Type B pancreatic cell (in vitro differentiated cells): ENCODE results near the gene ZNF341. TPM values are rescaled to one million over a fixed set of nuclear protein-coding genes. Genes with fewer than 3 reads are reported as not detected.

Experiments used
- DNase-seq: peaks from one replicate; pipeline ENCODE4 v3.0.0; 2021; ENCODE audit warnings: mixed read lengths; ENCODE audit not compliant: unreplicated experiment; ENCODE audit errors: extremely low spot score
- H3K27ac Mint-ChIP-seq: 2 replicates; pipeline ENCODE4 v1.8.0; 2021; ENCODE audit warnings: mild to moderate bottlenecking, mixed read lengths
- H3K27me3 Mint-ChIP-seq: 2 replicates; pipeline ENCODE4 v1.8.0; 2021; ENCODE audit warnings: mixed read lengths
- H3K36me3 Mint-ChIP-seq: 2 replicates; pipeline ENCODE4 v1.8.0; 2021; ENCODE audit warnings: mixed read lengths
- H3K4me1 Mint-ChIP-seq: one replicate; pipeline ENCODE4 v1.8.0; 2021; ENCODE audit warnings: mixed read lengths; ENCODE audit not compliant: unreplicated experiment
- H3K4me3 Mint-ChIP-seq: 2 replicates; pipeline ENCODE4 v1.8.0; 2021; ENCODE audit warnings: mild to moderate bottlenecking, mixed read lengths
- H3K9me3 Mint-ChIP-seq: 2 replicates; pipeline ENCODE4 v1.8.0; 2021; ENCODE audit warnings: mixed read lengths
- total RNA-seq: library from RNA; stranded (reverse); gene quantifications from 2 replicates; pipeline ENCODE4 v1.2.1, GENCODE V29; 2021; ENCODE audit warnings: low replicate concordance
- TF ChIP-seq, protein P1 (sequence below): fragments of 200-600 bp; sonication (generic); conservative IDR thresholded peaks from 2 replicates; pipeline ENCODE4 v1.5.0; 2021; ENCODE audit warnings: antibody characterized with exemption, mild to moderate bottlenecking

Gene ZNF341
- total RNA-seq, 1 donor from 2014 or later = 4.6 TPM

DNA sequence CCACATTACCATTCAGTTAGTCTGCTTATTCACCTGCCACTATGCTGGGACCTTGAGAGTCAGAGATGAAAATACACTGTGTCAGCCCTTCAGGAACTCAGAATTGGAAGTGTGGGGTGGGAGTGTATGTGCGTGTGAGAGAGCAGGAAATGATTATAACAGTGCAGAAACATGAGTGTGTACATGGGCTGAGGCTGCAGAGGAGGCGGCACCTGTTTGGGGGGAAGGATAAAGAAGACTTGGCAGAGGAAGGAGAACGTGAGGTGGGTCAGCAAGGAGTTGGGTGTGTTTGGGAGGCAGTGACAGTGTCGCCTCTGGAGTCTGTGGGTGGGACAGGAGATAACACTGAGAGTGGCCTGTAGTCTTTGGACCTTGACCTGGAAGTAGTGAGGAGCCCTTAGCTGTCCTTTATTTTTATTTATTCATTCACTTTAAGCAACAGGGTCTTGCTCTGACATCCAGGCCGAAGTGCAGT lies 82.5 kb downstream of the ZNF341 start:
- Mint-ChIP-seq H3K27ac (peak overlapping the region; percentile 97), H3K4me1 (peaks cover 59% of the 10 kb centered on the region), H3K9me3 (no peaks in the 10 kb centered on the region), H3K4me3 (peak overlapping the region; percentile 92), H3K36me3 (peaks cover 21% of the 10 kb centered on the region), H3K27me3 (no peaks in the 10 kb centered on the region)
- TF ChIP-seq, protein P1, sequence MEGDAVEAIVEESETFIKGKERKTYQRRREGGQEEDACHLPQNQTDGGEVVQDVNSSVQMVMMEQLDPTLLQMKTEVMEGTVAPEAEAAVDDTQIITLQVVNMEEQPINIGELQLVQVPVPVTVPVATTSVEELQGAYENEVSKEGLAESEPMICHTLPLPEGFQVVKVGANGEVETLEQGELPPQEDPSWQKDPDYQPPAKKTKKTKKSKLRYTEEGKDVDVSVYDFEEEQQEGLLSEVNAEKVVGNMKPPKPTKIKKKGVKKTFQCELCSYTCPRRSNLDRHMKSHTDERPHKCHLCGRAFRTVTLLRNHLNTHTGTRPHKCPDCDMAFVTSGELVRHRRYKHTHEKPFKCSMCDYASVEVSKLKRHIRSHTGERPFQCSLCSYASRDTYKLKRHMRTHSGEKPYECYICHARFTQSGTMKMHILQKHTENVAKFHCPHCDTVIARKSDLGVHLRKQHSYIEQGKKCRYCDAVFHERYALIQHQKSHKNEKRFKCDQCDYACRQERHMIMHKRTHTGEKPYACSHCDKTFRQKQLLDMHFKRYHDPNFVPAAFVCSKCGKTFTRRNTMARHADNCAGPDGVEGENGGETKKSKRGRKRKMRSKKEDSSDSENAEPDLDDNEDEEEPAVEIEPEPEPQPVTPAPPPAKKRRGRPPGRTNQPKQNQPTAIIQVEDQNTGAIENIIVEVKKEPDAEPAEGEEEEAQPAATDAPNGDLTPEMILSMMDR = no peak
- no peak for DNase-seq

DNA sequence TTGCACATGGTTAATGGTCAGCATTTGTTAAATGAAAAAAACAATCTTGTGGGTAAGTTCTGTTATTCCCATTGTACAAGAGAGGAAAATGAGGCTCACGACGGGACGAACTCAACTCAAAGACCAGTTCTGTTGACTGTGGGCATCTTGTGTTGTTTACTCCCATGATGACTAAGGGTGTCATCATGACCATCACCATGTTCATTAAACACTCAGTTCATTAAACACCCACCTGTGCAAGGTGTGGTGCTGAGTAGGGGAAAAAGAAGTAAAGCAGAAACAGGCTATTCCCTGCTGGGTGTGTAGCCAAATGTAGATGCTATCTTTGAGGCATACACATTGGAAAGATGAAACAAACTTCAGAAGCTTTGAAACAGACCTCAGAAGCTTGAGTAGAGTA lies 83.9 kb downstream of the ZNF341 start:
- peaks cover 24% of the 10 kb centered on the region for H3K36me3 Mint-ChIP-seq

DNA sequence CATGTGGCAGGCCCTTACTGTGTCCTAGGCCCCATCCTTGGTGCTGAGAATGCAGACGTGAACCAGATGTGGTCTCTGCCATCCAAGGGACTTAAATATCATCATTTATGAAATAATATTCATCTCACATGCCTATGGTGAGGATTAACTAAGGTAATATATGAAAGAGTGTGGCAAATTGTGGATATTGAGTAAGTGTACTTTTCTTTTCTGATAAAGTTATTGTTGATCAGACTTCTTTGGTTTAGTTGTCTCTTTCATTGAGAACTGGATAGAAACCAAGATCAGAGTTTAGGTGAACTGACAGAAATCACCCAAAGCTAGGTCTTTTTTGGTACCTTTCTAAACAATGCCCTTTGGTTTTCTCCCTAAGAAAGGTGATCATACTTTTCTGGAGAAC lies 84.4 kb downstream of the ZNF341 start:
- no peak overlapping the region for H3K4me3 Mint-ChIP-seq
- no peaks in the 10 kb centered on the region for H3K27me3 Mint-ChIP-seq
- H3K9me3 Mint-ChIP-seq = no peaks in the 10 kb centered on the region
- DNase-seq = no peak
- H3K4me1 Mint-ChIP-seq = peaks cover 68% of the 10 kb centered on the region
- H3K36me3 Mint-ChIP-seq = peaks cover 24% of the 10 kb centered on the region
- no peak overlapping the region for H3K27ac Mint-ChIP-seq
- TF ChIP-seq, protein P1 = no peak

More for the DNA sequence above, 83.9 kb downstream of the ZNF341 start:
- Mint-ChIP-seq H3K27me3 (no peaks in the 10 kb centered on the region), H3K27ac (no peak overlapping the region), H3K4me1 (peaks cover 68% of the 10 kb centered on the region), H3K9me3 (no peaks in the 10 kb centered on the region), H3K4me3 (peak overlapping the region; percentile 0)
- no peak for DNase-seq
- TF ChIP-seq, protein P1 = no peak

DNA sequence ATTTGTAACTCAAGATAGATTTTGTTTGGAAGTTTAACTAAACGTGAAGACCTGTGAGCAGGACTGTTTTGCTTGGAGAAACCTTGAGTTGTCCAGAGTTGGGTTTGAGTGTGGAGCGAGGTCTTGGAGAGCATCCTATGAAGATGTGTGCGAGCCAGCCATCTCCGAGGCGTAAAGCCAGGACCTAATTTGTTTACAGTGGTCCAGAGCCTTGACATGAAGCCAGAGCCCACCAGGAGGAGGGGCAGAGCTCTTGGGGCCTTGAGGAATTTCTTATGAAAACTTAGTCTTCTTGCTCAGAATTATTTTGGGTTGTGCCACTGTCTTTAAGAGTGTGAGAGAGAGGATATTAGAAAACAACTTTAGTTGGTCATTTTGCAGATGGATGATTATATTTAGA lies 85.6 kb downstream of the ZNF341 start:
- no peaks in the 10 kb centered on the region for H3K27me3 Mint-ChIP-seq
- H3K27ac Mint-ChIP-seq = no peak overlapping the region

DNA sequence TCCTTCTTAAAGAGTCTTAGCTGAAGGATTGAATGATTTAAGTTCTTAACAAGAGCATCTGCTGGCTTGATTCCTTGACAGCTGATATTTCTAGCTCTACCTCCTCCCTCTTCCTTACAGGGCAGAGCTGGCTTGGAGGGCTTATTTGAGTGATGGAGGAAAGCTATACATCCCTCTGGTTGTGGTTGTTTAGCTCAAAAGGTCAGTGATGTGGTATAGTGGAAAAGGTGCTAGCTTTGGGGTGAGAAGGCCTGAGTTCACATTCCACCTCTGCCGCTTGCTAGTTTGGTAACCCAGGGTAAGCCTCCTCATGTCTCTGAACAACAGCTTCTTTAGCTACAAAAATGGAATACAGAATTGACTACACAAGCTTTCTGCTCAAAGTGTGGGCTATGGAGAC lies 87.7 kb downstream of the ZNF341 start:
- peaks cover 19% of the 10 kb centered on the region for H3K36me3 Mint-ChIP-seq
- peaks cover 53% of the 10 kb centered on the region for H3K4me1 Mint-ChIP-seq
- H3K27ac Mint-ChIP-seq = no peak overlapping the region
- no peak overlapping the region for H3K4me3 Mint-ChIP-seq
- H3K27me3 Mint-ChIP-seq = no peaks in the 10 kb centered on the region
- DNase-seq = no peak
- H3K9me3 Mint-ChIP-seq = no peaks in the 10 kb centered on the region
- TF ChIP-seq, protein P1 = no peak

More for the DNA sequence above, 85.6 kb downstream of the ZNF341 start:
- peaks cover 64% of the 10 kb centered on the region for H3K4me1 Mint-ChIP-seq
- H3K4me3 Mint-ChIP-seq = no peak overlapping the region
- peaks cover 24% of the 10 kb centered on the region for H3K36me3 Mint-ChIP-seq
- no peak for DNase-seq
- H3K9me3 Mint-ChIP-seq = no peaks in the 10 kb centered on the region
- TF ChIP-seq, protein P1 = no peak

DNA sequence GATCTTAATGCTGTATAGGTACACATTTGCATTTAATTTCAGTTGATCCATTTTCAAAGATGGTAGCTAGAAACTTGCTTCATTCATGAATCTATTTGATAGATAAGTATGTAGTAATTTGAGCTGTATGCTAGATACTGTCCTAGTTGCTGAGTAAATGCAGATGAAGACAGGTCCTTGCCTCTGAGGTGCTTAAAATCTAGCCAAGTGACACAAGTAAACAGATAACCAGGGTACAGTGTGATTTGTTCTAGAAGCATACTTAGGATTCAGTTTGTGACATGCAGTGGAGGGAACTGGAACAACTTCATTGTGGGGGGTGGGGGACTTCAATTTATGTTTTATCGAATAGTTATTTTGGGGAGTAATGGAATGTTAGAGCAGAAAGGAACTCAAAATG lies 88.6 kb downstream of the ZNF341 start:
- Mint-ChIP-seq H3K4me3 (no peak overlapping the region), H3K36me3 (peaks cover 17% of the 10 kb centered on the region), H3K9me3 (no peaks in the 10 kb centered on the region), H3K4me1 (peaks cover 53% of the 10 kb centered on the region), H3K27me3 (no peaks in the 10 kb centered on the region), H3K27ac (no peak overlapping the region)
- no peak for DNase-seq
- TF ChIP-seq, protein P1 = no peak
